CD4-positive, CD25-positive, alpha-beta regulatory T cell (primary cell): ENCODE results near the gene RASGRP3. TPM values are rescaled to one million over a fixed set of nuclear protein-coding genes. Genes with fewer than 3 reads are reported as not detected.

ENCODE experiments used
- ATAC-seq, 2 donors: fragments of 150-1000 bp; cut with Tn5 transposase; one replicate each; pipeline ENCODE4 v1.10.0; 2021; ENCODE audit warnings: low read depth in 2 of 2, moderate number of reproducible peaks in 2 of 2, moderate library complexity in 1 of 2
- DNase-seq, 3 donors: peaks; one replicate each; pipeline versions ENCODE4 v3.0.0 to v3.0.0-alpha.2; 2012 to 2022; ENCODE audit warnings: mixed read lengths in 1 of 3
- H3K27ac ChIP-seq: one replicate; pipeline ENCODE4 v1.7.0; 2013; ENCODE audit warnings: mild to moderate bottlenecking, low read length; ENCODE audit not compliant: insufficient read depth, poor library complexity, severe bottlenecking
- H3K27me3 ChIP-seq: one replicate; pipeline ENCODE4 v1.7.0; 2013; ENCODE audit warnings: low read length; ENCODE audit not compliant: control insufficient read depth, insufficient read depth
- H3K36me3 ChIP-seq: one replicate; pipeline ENCODE4 v1.7.0; 2013; ENCODE audit warnings: mild to moderate bottlenecking, low read length, moderate library complexity; ENCODE audit not compliant: control insufficient read depth, insufficient read depth
- H3K4me1 ChIP-seq: 2 replicates; pipeline ENCODE4 v1.7.0; 2013; ENCODE audit warnings: mild to moderate bottlenecking, low read length; ENCODE audit not compliant: insufficient read depth, control insufficient read depth, poor library complexity, severe bottlenecking
- H3K4me3 ChIP-seq: one replicate; pipeline ENCODE4 v1.7.0; 2013; ENCODE audit warnings: low read depth, mild to moderate bottlenecking, low read length, moderate library complexity
- H3K9me3 ChIP-seq, 2 experiments: 1 replicate in 1 of 2; 2 replicates in 1 of 2; pipeline ENCODE4 v1.7.0; 2013; ENCODE audit warnings: low read length in 2 of 2, mild to moderate bottlenecking in 1 of 2, moderate library complexity in 1 of 2; ENCODE audit not compliant: control insufficient read depth in 2 of 2
- H3K27ac Mint-ChIP-seq, 3 donors: one replicate each; pipeline ENCODE4 v1.8.0; 2020 to 2022; ENCODE audit warnings: mild to moderate bottlenecking in 3 of 3, mixed read lengths in 3 of 3, moderate library complexity in 2 of 3
- H3K27me3 Mint-ChIP-seq: one replicate; pipeline ENCODE4 v1.8.0; 2022; ENCODE audit warnings: mild to moderate bottlenecking, mixed read lengths
- H3K36me3 Mint-ChIP-seq: one replicate; pipeline ENCODE4 v1.8.0; 2020; ENCODE audit warnings: mixed read lengths
- H3K4me1 Mint-ChIP-seq, 4 donors: one replicate each; pipeline ENCODE4 v1.8.0; 2020 to 2022; ENCODE audit warnings: mixed read lengths in 4 of 4, mild to moderate bottlenecking in 1 of 4
- H3K4me3 Mint-ChIP-seq, 4 donors: one replicate each; pipeline ENCODE4 v1.8.0; 2020 to 2022; ENCODE audit warnings: mild to moderate bottlenecking in 4 of 4, mixed read lengths in 4 of 4, moderate library complexity in 3 of 4
- H3K9me3 Mint-ChIP-seq, 7 donors: one replicate each; pipeline ENCODE4 v1.8.0; 2020 to 2022; ENCODE audit warnings: mixed read lengths in 7 of 7, mild to moderate bottlenecking in 3 of 7, moderate library complexity in 2 of 7
- polyA plus RNA-seq, 4 donors: library from polyadenylated mRNA; unstranded; fragments of 300-500 nt; fragmentation: Illumina TruSeq; gene quantifications; one replicate each; pipeline ENCODE4 v1.2.3, GENCODE V29; 2021
- total RNA-seq: library from RNA; stranded (reverse); gene quantifications from one replicate; pipeline ENCODE4 v1.2.3, GENCODE V29; 2022

RASGRP3 gene, protein sequence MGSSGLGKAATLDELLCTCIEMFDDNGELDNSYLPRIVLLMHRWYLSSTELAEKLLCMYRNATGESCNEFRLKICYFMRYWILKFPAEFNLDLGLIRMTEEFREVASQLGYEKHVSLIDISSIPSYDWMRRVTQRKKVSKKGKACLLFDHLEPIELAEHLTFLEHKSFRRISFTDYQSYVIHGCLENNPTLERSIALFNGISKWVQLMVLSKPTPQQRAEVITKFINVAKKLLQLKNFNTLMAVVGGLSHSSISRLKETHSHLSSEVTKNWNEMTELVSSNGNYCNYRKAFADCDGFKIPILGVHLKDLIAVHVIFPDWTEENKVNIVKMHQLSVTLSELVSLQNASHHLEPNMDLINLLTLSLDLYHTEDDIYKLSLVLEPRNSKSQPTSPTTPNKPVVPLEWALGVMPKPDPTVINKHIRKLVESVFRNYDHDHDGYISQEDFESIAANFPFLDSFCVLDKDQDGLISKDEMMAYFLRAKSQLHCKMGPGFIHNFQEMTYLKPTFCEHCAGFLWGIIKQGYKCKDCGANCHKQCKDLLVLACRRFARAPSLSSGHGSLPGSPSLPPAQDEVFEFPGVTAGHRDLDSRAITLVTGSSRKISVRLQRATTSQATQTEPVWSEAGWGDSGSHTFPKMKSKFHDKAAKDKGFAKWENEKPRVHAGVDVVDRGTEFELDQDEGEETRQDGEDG
- total RNA-seq (9.1 TPM), polyA plus RNA-seq (1 to 10 TPM; 2.8 to 5.0 (median 4.4) TPM)

DNA sequence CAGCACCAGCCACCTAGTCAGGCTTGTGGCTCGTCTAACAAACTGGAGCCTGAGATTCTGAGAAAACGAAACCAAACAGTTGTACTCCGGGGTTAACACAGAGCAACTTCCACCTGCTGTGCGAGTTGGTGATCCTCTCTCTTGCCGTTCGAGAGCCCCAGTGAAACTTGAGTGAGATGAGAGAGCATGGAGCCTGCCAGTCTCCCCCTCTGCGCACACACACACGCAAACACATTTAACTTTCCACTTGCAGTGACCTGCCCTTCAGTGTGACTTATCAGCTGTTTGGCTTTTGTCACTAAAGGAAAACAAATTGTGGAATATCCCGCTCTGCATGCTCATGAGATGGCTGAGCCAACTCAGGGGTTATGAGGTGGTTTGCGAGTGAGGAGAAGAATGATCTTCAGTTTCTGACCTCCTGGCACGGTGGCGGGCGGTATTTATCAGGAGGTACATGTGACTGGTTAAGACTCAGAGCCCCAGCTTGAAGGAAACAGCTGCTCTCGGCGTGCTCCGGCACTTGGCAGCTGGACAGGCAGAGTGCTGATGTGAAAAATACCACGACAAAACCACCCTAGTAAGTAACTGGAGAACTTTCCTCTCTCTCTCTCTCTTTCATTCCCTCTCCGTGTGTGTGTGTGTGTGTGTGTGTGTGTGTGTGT is at the start of gene RASGRP3:
TSS of gene RASGRP3 (plus strand) at position 519 of the 662 bp plus-strand sequence. CDS start 38,488 bp downstream, outside the sequence.
- Histone ChIP-seq H3K27me3 (no peaks in the 10 kb centered on the region), H3K4me3 (peak within 1 kb of the TSS; percentile 97), H3K36me3 (no peaks in the 10 kb centered on the region), H3K4me1 (peaks cover 16% of the 10 kb centered on the region), H3K9me3 (no peaks in the 10 kb centered on the region), H3K27ac (peak within 1 kb of the TSS; percentile 94)
- Mint-ChIP-seq H3K27me3 (no peaks in the 10 kb centered on the region), H3K9me3 (no peaks in the 10 kb centered on the region), H3K27ac (peak within 1 kb of the TSS; percentile 99), H3K4me1 (peaks cover 3 to 44% (median 21%) of the 10 kb centered on the region in 4 donors), H3K36me3 (no peaks in the 10 kb centered on the region), H3K4me3 (peak within 1 kb of the TSS; percentile 96 to 99 (median 98))
- DNase-seq = peak; percentile 32 to 88 (median 81)
- peak; percentile 65 to 76 for ATAC-seq

DNA sequence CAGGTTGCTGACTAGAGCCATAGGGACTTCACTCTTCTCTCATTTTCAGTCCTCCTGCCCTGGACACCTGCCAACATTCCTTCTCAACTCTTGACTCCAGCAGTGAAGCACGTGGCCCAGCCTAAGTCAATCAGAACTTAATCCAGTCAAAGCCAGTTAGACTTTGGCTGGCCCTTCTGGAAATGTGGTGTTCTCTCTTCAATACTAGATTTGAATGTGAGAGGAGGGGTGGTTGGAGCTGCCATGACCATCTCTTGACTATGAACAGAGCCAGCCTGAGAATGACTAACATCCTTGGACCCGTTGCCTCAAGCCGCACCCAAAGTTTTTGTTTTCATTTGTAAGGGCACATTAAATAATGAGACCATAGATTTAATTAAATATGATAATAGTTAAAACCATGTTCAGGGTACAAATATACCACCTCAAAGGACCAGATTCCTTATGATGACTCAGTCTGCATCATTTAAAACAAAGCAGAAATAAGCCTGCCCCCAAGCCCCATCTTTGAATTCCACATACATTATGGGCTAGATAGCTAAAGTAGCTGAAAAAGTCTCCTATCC is 49.7 kb upstream of the RASGRP3 start:
- H3K9me3 ChIP-seq = no peaks in the 10 kb centered on the region
- no peak for DNase-seq
- H3K27ac ChIP-seq = no peak overlapping the region
- Mint-ChIP-seq H3K27ac (no peak overlapping the region), H3K9me3 (no peaks in the 10 kb centered on the region), H3K27me3 (no peaks in the 10 kb centered on the region), H3K4me3 (no peak overlapping the region), H3K4me1 (no peaks in the 10 kb centered on the region), H3K36me3 (no peaks in the 10 kb centered on the region)
- H3K4me3 ChIP-seq = no peak overlapping the region
- no peaks in the 10 kb centered on the region for H3K4me1 ChIP-seq
- no peak for ATAC-seq
- H3K36me3 ChIP-seq = no peaks in the 10 kb centered on the region
- no peaks in the 10 kb centered on the region for H3K27me3 ChIP-seq

DNA sequence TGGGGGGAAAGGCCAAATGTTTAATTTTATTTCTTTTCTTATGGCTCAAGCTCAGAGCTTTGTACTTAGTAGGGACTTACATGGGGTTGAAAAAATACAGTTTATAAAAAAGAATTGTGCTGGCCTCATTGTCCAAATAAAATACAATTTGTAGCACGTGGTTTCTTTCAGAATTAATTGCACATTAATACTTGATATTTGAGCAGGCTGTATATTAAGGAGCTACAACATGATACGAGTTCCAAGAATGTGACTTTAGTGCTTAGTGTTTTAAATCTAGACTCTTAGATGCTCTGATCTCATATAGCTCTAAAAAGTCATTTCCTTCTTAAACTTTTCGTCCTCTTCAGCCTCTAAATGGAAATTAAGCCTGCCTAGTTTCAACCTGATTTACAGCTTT is 46.4 kb upstream of the RASGRP3 start:
- no peak overlapping the region for H3K4me3 Mint-ChIP-seq

DNA sequence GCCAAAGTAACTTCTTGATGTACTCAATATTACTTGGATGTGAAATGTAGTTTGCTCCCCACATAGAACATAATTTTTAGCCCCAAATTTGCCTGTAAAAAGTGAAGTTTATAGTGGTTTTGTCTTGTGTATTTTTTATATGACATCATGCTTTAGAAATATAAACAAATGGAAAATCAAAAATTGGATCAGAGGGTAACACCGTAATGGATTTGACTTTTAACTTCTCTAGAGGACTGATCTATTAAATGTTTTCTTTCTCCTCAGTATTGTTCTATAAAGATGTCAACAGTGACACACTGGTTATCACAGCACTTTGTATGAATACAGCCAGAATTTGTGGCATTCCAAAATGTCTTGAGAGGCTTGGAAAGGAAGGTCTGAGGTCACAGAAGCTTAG is 45.6 kb upstream of the RASGRP3 start:
- Mint-ChIP-seq H3K4me1 (no peaks in the 10 kb centered on the region), H3K27me3 (peaks cover 7% of the 10 kb centered on the region), H3K9me3 (no peaks in the 10 kb centered on the region), H3K27ac (no peak overlapping the region), H3K4me3 (no peak overlapping the region), H3K36me3 (no peaks in the 10 kb centered on the region)
- no peaks in the 10 kb centered on the region for H3K4me1 ChIP-seq
- no peaks in the 10 kb centered on the region for H3K36me3 ChIP-seq
- H3K4me3 ChIP-seq = no peak overlapping the region
- H3K9me3 ChIP-seq = no peaks in the 10 kb centered on the region
- DNase-seq (no peak), ATAC-seq (no peak)
- peaks cover 2% of the 10 kb centered on the region for H3K27me3 ChIP-seq
- H3K27ac ChIP-seq = no peak overlapping the region

More for the DNA sequence above, 46.4 kb upstream of the RASGRP3 start:
- Histone ChIP-seq H3K9me3 (no peaks in the 10 kb centered on the region), H3K4me1 (no peaks in the 10 kb centered on the region), H3K36me3 (no peaks in the 10 kb centered on the region), H3K27ac (no peak overlapping the region), H3K4me3 (no peak overlapping the region), H3K27me3 (peaks cover 2% of the 10 kb centered on the region)
- Mint-ChIP-seq H3K27me3 (peaks cover 7% of the 10 kb centered on the region), H3K9me3 (no peaks in the 10 kb centered on the region), H3K27ac (no peak overlapping the region), H3K4me1 (no peaks in the 10 kb centered on the region), H3K36me3 (no peaks in the 10 kb centered on the region)
- ATAC-seq = no peak
- no peak for DNase-seq

DNA sequence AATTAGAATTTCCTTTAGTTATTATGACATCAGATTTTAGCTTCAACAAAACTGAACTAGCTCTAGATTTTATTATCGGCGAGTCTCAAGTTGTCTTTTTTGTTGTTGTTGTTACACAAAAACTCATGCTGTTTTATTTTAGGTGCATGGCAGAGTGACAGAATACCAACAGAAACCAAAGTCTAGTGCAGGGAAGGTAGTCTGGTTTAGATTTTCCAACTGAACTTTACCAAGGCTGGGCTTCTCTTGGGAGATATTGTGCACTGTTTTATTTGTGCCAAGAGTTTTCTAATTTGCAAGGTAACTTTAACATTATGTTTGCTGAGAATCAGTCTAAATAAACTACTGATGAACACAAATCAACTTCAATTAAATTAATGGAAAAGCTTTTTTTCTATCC is 43.6 kb upstream of the RASGRP3 start:
- no peak overlapping the region for H3K27ac ChIP-seq
- Mint-ChIP-seq H3K4me3 (no peak overlapping the region), H3K27ac (no peak overlapping the region), H3K4me1 (no peaks in the 10 kb centered on the region), H3K36me3 (no peaks in the 10 kb centered on the region), H3K27me3 (peaks cover 13% of the 10 kb centered on the region), H3K9me3 (no peaks in the 10 kb centered on the region)
- no peaks in the 10 kb centered on the region for H3K9me3 ChIP-seq
- no peak for ATAC-seq
- DNase-seq = no peak
- H3K4me3 ChIP-seq = no peak overlapping the region
- H3K36me3 ChIP-seq = no peaks in the 10 kb centered on the region
- H3K27me3 ChIP-seq = peaks cover 11% of the 10 kb centered on the region
- no peaks in the 10 kb centered on the region for H3K4me1 ChIP-seq

DNA sequence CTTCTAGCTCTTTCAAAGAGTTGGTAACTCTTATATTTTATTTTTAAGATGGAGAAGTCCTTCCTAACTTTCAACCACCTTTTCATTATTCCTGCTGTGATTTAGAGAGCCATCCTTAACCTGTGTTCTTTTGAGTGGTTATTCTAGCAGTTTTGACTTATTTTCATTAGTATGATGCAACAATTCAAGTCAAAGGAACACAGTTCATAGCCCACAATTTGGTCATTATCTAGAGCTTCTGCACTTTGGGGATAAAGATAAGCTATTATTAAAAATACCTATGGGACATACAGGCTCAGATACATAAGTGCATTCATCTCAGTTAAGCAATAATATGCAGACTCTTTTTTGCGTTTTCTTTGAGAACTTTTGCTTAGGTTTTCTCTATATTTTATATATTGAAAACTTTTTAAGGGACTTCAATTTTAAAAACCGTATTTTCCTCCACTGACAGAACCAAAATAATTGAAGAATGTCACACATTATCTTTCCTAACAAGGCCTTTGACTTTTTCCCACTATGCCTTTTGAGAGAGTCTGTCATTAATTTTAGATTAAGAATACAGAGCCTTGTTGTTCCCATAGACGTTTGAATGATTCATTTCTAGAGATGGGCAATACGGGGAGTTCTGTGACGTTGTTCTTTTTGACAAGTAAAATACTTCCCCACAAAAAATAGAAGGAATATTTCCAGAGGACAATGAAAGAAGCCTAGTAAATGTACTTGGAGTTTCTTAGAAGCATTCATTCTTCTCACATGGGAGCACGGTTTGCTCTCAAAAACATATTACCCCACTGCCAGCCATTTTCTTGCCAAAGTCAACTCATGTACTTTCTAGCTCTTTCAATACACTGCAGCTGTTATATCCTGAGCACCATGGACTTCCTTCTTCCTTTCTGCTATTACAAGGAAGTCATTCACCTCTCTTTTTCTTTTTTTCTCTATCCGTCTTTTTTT is 42.9 kb upstream of the RASGRP3 start:
- Histone ChIP-seq H3K4me1 (no peaks in the 10 kb centered on the region), H3K4me3 (no peak overlapping the region), H3K27me3 (peaks cover 11% of the 10 kb centered on the region), H3K9me3 (no peaks in the 10 kb centered on the region), H3K27ac (no peak overlapping the region), H3K36me3 (no peaks in the 10 kb centered on the region)
- no peak for DNase-seq
- peaks cover 13% of the 10 kb centered on the region for H3K27me3 Mint-ChIP-seq
- no peak overlapping the region for H3K4me3 Mint-ChIP-seq
- no peak overlapping the region for H3K27ac Mint-ChIP-seq
- H3K9me3 Mint-ChIP-seq = no peaks in the 10 kb centered on the region
- no peaks in the 10 kb centered on the region for H3K4me1 Mint-ChIP-seq
- ATAC-seq = no peak
- no peaks in the 10 kb centered on the region for H3K36me3 Mint-ChIP-seq

DNA sequence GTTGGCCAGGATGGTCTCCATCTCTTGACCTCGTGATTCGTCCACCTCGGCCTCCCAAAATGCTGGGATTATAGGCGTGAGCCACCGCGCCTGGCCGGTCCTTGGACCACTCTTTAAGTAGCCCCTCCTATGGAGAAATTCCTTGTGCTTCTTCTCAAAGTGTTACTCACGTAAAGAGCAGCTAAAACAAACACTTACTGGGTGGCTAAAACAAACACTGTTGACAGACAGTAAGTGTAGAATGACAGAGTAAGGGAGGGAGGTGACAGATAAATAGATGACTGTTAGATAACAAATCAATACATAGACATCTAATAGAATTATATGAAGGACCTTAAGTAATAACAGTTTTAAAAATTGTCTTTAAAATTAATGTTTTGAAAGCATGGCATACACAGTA is 40.9 kb upstream of the RASGRP3 start:
- Mint-ChIP-seq H3K4me1 (no peaks in the 10 kb centered on the region), H3K27me3 (peaks cover 22% of the 10 kb centered on the region)
- H3K36me3 ChIP-seq = no peaks in the 10 kb centered on the region

More for the DNA sequence above, 40.9 kb upstream of the RASGRP3 start:
- no peak for DNase-seq
- Histone ChIP-seq H3K4me3 (no peak overlapping the region), H3K4me1 (no peaks in the 10 kb centered on the region), H3K27me3 (peaks cover 17% of the 10 kb centered on the region), H3K27ac (no peak overlapping the region), H3K9me3 (no peaks in the 10 kb centered on the region)
- Mint-ChIP-seq H3K9me3 (peaks cover 0 to 2% (median 0%) of the 10 kb centered on the region in 7 donors), H3K4me3 (no peak overlapping the region), H3K27ac (no peak overlapping the region), H3K36me3 (no peaks in the 10 kb centered on the region)
- ATAC-seq = no peak
